Measurements from ENCODE around the gene SMARCA4.

Gene SMARCA4

GRCh38 chr19:10921199-10921909 is 39.5 kb upstream of the SMARCA4 start:
- no peaks in the 10 kb centered on the region for H3K27me3 ChIP-seq (replicated peaks; ENCODE audit: control insufficient read depth, insufficient read depth, low read length)
- no peaks in the 10 kb centered on the region for H3K4me1 ChIP-seq (ENCODE audit: control insufficient read depth, insufficient read depth, low read length)
- H3K9me3 ChIP-seq (ENCODE audit: control insufficient read depth, low read length): no peaks in the 10 kb centered on the region
- H3K9ac ChIP-seq (ENCODE audit: low read length): no peak overlapping the region
- no peak for DNase-seq (ENCODE audit: low read depth)
- peaks cover 60% of the 10 kb centered on the region for H3K36me3 ChIP-seq (ENCODE audit: control insufficient read depth, insufficient read depth, low read length, severe bottlenecking)
- no peak overlapping the region for H3K4me3 ChIP-seq (ENCODE audit: low read length)

GRCh38 chr19:10921910-10922637 is 38.8 kb upstream of the SMARCA4 start:
- Histone ChIP-seq H3K36me3 (ENCODE audit: control insufficient read depth, insufficient read depth, low read length, severe bottlenecking) (peaks cover 55% of the 10 kb centered on the region), H3K4me3 (ENCODE audit: low read length) (no peak overlapping the region), H3K9ac (ENCODE audit: low read length) (no peak overlapping the region), H3K27me3 (replicated peaks; ENCODE audit: control insufficient read depth, insufficient read depth, low read length) (no peaks in the 10 kb centered on the region), H3K4me1 (ENCODE audit: control insufficient read depth, insufficient read depth, low read length) (peaks cover under 1% of the 10 kb centered on the region), H3K9me3 (ENCODE audit: control insufficient read depth, low read length) (no peaks in the 10 kb centered on the region)
- DNase-seq (ENCODE audit: low read depth): no peak

- Histone ChIP-seq H3K9ac (ENCODE audit: low read length) (no peak overlapping the region), H3K27me3 (replicated peaks; ENCODE audit: control insufficient read depth, insufficient read depth, low read length) (no peaks in the 10 kb centered on the region), H3K4me1 (ENCODE audit: control insufficient read depth, insufficient read depth, low read length) (peaks cover 6% of the 10 kb centered on the region), H3K36me3 (ENCODE audit: control insufficient read depth, insufficient read depth, low read length, severe bottlenecking) (peaks cover 55% of the 10 kb centered on the region), H3K9me3 (ENCODE audit: control insufficient read depth, low read length) (no peaks in the 10 kb centered on the region), H3K4me3 (ENCODE audit: low read length) (no peak overlapping the region)
- no peak for DNase-seq (ENCODE audit: low read depth)
Measured at GRCh38 chr19:10922638-10923014, 38.2 kb upstream of the SMARCA4 start.

GRCh38 chr19:10923260-10924112 is 37.3 kb upstream of the SMARCA4 start:
- peaks cover 11% of the 10 kb centered on the region for H3K4me1 ChIP-seq (ENCODE audit: control insufficient read depth, insufficient read depth, low read length)
- H3K27me3 ChIP-seq (replicated peaks; ENCODE audit: control insufficient read depth, insufficient read depth, low read length): no peaks in the 10 kb centered on the region
- H3K9me3 ChIP-seq (ENCODE audit: control insufficient read depth, low read length): no peaks in the 10 kb centered on the region
- H3K4me3 ChIP-seq (ENCODE audit: low read length): no peak overlapping the region
- DNase-seq (ENCODE audit: low read depth): no peak
- no peak overlapping the region for H3K9ac ChIP-seq (ENCODE audit: low read length)
- peaks cover 55% of the 10 kb centered on the region for H3K36me3 ChIP-seq (ENCODE audit: control insufficient read depth, insufficient read depth, low read length, severe bottlenecking)

GRCh38 chr19:10924597-10924996 is 36.2 kb upstream of the SMARCA4 start:
- DNase-seq (ENCODE audit: low read depth): no peak
- Histone ChIP-seq H3K36me3 (ENCODE audit: control insufficient read depth, insufficient read depth, low read length, severe bottlenecking) (peaks cover 47% of the 10 kb centered on the region), H3K4me1 (ENCODE audit: control insufficient read depth, insufficient read depth, low read length) (peaks cover 15% of the 10 kb centered on the region), H3K4me3 (ENCODE audit: low read length) (no peak overlapping the region), H3K9ac (ENCODE audit: low read length) (no peak overlapping the region), H3K27me3 (replicated peaks; ENCODE audit: control insufficient read depth, insufficient read depth, low read length) (no peaks in the 10 kb centered on the region), H3K9me3 (ENCODE audit: control insufficient read depth, low read length) (no peaks in the 10 kb centered on the region)

- H3K4me1 ChIP-seq (ENCODE audit: control insufficient read depth, insufficient read depth, low read length): peaks cover 19% of the 10 kb centered on the region
- H3K4me3 ChIP-seq (ENCODE audit: low read length): peak overlapping the region; percentile 92
- no peaks in the 10 kb centered on the region for H3K27me3 ChIP-seq (replicated peaks; ENCODE audit: control insufficient read depth, insufficient read depth, low read length)
- peak overlapping the region; percentile 94 for H3K9ac ChIP-seq (ENCODE audit: low read length)
- DNase-seq (ENCODE audit: low read depth): peak; percentile 39
- peaks cover 19% of the 10 kb centered on the region for H3K36me3 ChIP-seq (ENCODE audit: control insufficient read depth, insufficient read depth, low read length, severe bottlenecking)
- no peaks in the 10 kb centered on the region for H3K9me3 ChIP-seq (ENCODE audit: control insufficient read depth, low read length)
Measured at GRCh38 chr19:10927730-10928562, 32.9 kb upstream of the SMARCA4 start.

GRCh38 chr19:10928563-10929401 is 32.0 kb upstream of the SMARCA4 start, which contains the start of the genes TIMM29 and YIPF2:
Gene TIMM29 (plus strand): TSS chr19:10928811. CDS start chr19:10928823, 12 bp downstream.
Gene YIPF2 (minus strand): TSS chr19:10928639. CDS start chr19:10928410, 229 bp downstream.
- H3K9ac ChIP-seq (ENCODE audit: low read length): peak within 1 kb of the TSS; percentile 94
- peaks cover 11% of the 10 kb centered on the region for H3K36me3 ChIP-seq (ENCODE audit: control insufficient read depth, insufficient read depth, low read length, severe bottlenecking)
- peaks cover 19% of the 10 kb centered on the region for H3K4me1 ChIP-seq (ENCODE audit: control insufficient read depth, insufficient read depth, low read length)
- H3K4me3 ChIP-seq (ENCODE audit: low read length): peak within 1 kb of the TSS; percentile 92
- no peaks in the 10 kb centered on the region for H3K27me3 ChIP-seq (replicated peaks; ENCODE audit: control insufficient read depth, insufficient read depth, low read length)
- peak; percentile 99 for DNase-seq (ENCODE audit: low read depth)
- H3K9me3 ChIP-seq (ENCODE audit: control insufficient read depth, low read length): no peaks in the 10 kb centered on the region

- no peaks in the 10 kb centered on the region for H3K27me3 ChIP-seq (replicated peaks; ENCODE audit: control insufficient read depth, insufficient read depth, low read length)
- H3K4me1 ChIP-seq (ENCODE audit: control insufficient read depth, insufficient read depth, low read length): peaks cover 19% of the 10 kb centered on the region
- peak overlapping the region; percentile 92 for H3K4me3 ChIP-seq (ENCODE audit: low read length)
- peak overlapping the region; percentile 94 for H3K9ac ChIP-seq (ENCODE audit: low read length)
- H3K9me3 ChIP-seq (ENCODE audit: control insufficient read depth, low read length): no peaks in the 10 kb centered on the region
- H3K36me3 ChIP-seq (ENCODE audit: control insufficient read depth, insufficient read depth, low read length, severe bottlenecking): peaks cover 5% of the 10 kb centered on the region
- DNase-seq (ENCODE audit: low read depth): no peak
Measured at GRCh38 chr19:10929402-10929794, 31.4 kb upstream of the SMARCA4 start.

- no peaks in the 10 kb centered on the region for H3K27me3 ChIP-seq (replicated peaks; ENCODE audit: control insufficient read depth, insufficient read depth, low read length)
- no peaks in the 10 kb centered on the region for H3K9me3 ChIP-seq (ENCODE audit: control insufficient read depth, low read length)
- H3K9ac ChIP-seq (ENCODE audit: low read length): no peak overlapping the region
- no peak overlapping the region for H3K4me3 ChIP-seq (ENCODE audit: low read length)
- H3K4me1 ChIP-seq (ENCODE audit: control insufficient read depth, insufficient read depth, low read length): no peaks in the 10 kb centered on the region
- H3K36me3 ChIP-seq (ENCODE audit: control insufficient read depth, insufficient read depth, low read length, severe bottlenecking): no peaks in the 10 kb centered on the region
- DNase-seq (ENCODE audit: low read depth): no peak
Measured at GRCh38 chr19:10935371-10936059, 25.3 kb upstream of the SMARCA4 start.

Measured in adipocyte (in vitro differentiated cells).